ENCODE results near the gene PROB1.
"Not testable (repeated sequence)": the region's sequence is repeated elsewhere in the genome, so short reads cannot be mapped to it uniquely, and the experiment has no call there.

PROB1 gene

DNA sequence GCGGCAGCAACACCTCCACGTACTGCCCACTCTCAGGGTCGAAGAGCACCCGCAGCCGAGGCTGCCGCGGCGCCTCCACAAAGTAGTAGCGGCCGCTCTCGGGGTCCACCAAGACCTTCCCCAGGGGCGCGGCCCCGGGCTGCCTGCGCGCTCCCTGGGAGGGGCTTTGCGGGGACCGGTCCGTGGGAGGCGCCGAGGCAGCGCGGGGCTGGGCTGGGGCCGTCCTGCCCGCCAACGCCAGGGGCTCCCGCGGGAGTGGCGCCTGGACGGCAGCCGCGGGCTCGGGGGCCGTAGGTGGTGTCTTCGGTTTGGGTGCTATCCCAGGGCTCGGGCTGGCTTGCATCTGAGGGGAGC, 2.6 kb downstream of the PROB1 start:
- DNase-seq, result no peak

DNA sequence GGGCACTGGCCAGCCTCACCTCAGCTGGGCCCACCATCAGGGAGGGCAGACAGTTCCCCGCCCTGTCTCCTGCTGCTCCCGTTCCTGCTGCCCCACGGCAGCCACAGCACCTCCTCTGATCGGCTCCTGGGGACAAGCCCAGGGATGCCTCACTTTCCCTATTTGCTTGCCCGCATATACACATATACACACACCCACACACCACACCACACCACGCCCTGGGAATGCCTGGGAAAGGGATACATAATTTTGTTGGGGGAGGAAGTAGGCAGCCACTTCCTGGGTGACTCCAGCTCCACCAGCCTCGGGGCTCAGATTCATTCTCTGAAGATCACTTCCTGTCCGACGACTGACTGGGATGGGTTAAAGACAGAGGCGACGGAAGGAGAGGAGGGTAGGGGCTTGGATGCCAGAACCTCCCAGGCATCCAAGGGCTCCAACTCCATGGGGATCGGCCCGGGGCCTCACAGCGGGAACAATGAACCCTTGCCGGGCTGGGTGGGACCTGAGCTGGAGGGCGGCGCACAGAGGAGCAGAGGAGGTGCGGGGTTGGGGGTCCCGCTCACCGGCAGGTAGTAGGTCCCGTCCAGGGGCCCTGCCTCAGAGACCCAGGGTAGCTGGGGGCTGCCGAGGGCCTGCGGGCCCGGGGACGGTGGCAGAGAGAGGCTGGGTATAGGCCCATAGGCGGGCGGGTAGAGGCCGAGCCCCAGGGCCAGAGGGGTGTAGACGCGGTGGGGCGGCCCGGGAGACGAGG, 3.2 kb downstream of the PROB1 start:
- no peak for DNase-seq

DNA sequence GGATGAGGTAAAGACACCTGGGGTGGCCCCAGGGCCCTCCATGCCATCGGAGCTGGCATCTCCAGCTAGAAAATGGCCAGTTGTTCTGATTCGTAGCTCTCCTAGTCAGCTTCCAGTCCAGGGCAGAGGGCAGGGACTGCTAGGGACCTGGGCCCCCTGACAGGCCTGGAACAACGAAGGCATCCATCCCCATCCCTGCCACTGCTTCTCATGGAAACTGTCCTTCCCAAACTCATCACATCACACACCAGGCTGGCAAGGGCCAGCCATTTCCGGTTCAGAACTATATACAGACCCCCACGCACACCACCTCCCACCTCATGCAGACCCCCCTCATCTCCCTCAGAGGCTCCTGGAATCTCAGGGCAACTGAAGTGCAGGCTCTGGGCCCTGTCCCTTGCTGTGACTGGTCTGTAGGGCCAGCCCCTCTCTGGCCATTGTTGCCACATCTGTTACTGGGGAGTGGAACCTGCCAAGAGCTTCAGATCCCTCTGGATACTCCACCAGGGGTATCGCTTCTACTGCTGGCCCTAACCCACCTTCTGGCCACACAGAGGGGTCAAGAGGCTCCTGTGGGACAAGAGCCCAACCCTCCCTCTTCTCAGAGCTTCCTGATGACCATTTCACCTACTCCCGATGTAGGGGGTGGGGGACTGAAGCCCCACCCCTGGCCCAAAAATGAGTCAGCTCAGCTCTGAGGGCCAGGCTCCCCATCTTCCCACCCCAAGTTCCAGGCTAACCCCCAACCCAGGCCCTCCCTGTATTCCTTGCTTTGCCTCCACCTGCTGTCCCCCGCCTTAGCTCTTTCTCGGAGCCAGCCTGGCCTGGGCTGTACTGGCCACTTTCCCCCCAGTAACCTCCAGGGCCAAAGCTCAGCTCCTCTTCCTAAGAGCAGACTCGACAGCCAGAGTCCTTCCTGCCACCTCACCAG, 4.0 kb downstream of the PROB1 start:
- no peak for DNase-seq

DNA sequence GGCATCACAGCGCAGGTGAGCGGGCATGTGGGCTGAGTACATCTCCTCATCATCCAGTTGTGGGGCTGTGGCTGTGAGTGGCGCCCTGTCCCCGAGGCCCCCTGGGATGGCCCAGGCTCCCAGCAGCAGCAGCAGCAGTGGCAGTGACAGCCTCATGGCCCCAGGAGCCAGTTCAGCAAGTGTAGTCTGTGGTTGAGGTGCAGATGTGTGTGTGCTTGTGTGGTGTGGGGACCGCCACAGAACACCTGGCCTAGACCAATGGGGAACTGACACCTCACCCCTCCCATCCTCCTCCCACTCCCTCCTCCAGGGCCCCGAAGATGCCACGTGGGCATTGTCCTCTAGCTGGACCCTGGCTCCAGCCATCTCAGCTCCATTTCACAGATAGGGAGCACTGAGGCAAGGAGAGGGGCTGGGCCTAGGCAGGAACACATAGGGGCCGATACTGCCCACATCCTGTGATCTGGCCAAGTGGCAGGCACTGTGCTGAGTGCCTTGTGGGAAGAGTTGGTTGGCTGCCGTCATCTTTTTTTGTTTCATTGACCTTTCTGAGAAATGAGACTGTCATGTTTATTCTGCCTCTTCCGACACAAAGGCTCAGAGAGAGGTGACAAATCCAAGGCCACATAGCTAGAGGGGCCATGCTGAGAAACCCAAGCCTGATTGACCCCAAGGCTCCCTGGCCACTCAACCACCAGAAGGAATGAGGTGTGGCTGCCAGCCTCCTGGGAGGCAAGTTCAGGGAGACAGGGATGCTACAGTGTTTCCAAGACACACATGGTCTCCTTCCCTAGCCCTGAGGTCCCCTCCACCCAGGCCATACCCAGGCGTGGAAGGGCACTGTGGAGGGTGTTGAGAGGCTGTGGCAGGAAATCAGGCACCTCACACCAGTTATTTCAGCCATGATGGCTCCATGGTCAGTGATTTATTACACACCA, 4.9 kb downstream of the PROB1 start, which contains the start of gene MZB1:
Gene MZB1, minus strand, starts transcription at position 213 of the 938 bp plus-strand sequence. Its CDS starts 57 bp downstream, at position 156.
- DNase-seq, result no peak

DNA sequence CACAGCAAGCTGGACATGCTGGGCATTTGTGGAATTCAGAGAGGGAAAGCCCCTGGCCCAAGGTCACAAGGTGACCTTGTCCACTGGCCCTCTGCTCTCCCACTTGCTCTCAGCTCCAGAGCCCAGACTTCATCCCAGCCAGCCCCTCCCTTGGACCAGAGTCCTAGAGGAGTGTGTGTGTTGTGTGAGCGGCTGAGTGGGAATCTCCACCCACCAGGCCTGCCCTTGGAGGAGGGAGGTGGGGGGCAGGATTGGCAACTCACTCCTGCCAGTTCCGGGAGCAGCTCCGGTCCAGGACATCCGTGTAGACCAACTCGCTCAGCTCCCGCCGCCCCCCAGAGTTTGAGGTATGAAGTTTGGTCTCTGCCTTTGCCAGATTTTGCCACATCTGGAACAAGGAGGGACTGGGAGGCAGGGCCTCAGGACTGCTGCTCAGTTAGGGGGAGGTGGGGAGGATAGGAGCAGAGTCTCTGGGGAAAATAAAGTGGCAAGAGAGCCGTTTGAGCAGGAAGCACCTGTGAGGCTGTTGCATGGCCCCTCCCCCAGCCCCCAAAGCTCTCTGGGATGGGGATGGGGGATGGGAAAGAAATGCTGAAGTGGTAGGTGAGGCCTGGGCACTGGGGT, 6.6 kb downstream of the PROB1 start:
- DNase-seq, result no peak

DNA sequence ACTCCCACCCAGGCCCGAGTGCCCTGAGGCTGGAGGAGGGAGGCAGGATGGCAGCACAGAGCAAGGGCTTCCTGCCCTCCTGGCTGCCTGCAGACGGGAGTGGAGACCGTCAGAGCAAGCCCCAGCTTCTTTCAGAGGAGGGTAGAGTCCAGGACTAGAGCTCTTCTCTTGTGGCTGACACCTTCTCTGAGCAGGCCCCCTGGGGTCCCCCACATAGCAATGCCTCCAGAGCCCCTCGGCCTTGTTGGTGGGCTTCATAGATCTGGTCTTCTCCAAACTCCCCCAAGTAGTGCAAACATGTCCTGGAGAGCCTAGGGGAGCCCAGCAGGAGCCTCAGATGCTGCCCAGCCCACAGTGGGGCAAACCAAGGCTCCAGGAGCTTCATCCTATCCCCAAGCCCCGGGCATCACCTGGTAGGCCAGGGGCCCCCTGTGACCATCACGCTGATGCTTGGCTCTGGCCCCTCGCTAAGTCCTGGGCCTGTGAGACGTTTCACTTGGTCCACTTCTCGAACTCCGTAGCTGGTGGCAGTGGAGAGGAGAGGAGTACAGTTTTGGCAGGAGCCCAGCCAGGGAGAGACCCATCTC, 7.2 kb downstream of the PROB1 start:
- DNase-seq, result no peak

DNA sequence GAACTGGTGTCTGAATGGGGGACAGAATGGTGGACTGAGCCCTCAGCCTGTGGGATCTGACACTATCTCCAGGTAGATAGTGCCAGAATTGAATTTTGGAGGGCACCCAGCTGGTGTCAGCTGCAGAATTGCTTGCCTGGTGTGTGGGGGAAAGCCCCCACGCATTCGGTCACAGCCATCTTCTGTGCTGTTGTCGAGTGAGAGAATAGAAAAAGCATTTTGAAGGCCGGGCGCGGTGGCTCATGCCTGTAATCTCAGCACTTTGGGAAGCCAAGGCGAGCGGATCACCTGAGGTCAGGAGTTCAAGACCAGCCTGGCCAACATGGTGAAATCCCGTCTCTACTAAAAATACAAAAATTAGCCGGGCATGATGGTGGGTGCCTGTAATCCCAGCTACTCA, 7.9 kb downstream of the PROB1 start:
- DNase-seq, result not testable (repeated sequence)

DNA sequence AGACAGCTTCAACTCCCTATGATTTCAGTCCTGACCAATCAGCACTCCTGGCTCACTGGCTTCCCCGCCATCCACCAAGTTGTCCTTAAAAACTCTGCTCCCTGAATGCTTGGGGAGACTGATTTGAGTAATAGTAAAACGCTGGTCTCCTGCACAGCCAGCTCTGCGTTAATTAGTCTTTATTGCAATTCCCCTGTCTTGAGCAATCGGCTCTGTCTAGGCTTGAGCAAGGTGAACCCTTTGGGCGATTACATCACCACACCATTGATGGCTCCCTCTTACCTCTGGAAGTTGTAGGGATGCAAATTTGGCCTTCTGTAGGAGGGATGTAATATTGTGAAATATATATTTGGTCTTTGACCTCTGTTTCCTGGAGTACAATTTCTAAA, 8.9 kb downstream of the PROB1 start:
- no peak for DNase-seq

DNA sequence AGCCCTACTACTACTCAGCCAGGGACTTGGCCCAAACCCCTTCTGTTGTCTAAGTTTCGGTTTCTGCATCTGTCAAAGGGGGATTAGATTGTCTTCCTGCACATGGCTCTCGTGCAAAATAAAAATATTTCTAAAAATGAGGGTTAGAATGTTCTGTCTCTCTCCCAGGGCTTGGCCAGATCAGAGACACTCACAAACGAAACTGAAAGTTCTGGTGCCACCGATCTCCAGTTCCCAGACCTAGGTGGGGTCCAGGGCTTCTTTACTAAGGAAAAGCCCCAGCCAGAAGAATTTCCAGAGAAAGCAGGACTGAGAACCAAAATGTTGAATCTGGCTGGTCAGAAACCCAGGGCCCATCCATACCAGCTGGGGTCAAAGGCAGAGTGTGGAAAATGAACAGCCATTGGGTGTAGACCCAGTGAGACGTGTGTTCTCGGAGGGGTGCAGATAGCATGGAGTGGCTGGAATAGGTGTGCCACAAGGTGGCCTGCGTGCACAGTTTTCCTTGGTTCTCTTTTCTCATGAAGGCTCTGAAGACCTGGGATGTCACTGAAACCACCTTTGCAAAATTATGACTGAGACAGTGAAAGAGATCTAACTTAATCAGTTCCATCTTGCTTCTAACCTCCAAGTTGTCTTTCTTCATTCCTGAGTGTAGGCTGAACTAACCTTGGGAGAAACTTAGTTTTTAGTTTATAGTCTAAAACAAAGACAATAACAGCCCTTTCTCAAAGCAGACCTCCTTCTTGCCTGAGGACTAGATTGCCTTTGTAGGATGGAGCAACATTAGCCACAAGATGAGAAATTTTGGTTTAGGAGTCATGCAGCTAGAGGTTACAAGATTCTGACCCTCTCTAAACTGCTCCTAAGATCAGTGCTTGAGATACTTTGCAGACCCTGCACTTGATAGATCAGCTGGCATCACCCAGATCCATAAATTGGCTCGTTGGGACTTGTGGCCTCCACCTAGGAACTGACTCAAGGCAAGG, 9.5 kb downstream of the PROB1 start:
- no peak for DNase-seq

DNA sequence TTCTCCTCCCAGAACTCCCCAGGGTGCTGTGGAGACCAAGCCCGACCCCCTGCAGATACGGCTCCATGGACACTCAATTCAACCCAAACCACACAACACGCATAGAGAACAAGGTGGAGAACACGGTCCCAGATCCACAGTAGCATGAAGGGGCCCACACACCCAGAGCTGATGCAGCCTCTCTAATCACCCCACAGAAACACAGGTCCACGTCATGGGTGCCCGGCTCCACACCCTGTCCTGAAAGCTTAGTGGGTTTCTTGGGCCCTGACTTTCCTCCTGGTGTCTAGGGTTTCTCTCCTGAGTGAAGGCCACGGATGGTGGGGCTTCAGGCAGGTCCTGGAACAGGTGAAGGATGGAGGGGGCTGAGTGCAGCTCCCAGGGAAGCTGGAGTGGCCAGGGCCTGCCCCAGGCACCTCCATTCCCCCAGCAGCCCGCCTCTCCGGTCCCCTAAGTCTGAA, 10.3 kb downstream of the PROB1 start:
- no peak for DNase-seq

DNA sequence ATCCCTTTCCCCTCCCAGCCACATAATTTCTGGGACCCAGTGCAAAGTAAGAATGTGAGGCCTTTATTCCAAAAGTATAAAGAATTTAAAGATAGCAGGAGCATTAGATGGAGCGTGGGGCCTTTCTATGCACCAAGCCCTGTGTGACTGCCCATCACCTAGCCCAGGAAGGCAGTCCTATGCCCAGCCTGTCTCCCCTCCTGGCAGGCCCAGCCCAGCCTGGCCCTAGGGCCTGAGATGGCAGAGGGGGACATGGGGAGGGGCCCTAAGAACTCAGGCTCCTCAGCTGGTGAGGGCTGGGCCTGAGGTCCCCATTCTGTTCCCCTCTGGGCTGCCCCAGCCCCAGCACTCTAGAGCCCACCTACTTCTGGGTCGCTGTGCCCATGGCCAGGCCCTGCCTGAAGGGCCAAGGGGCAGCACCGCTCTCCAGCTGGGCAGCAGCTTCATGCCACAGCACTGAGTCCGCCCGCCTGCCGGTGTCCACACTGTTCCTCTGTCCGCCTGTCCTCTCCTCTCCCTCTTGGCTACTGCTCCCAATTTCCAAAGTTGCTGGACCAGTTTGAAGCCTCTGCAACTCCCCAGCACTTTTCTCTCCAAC, 10.8 kb downstream of the PROB1 start:
- DNase-seq, result no peak

DNA sequence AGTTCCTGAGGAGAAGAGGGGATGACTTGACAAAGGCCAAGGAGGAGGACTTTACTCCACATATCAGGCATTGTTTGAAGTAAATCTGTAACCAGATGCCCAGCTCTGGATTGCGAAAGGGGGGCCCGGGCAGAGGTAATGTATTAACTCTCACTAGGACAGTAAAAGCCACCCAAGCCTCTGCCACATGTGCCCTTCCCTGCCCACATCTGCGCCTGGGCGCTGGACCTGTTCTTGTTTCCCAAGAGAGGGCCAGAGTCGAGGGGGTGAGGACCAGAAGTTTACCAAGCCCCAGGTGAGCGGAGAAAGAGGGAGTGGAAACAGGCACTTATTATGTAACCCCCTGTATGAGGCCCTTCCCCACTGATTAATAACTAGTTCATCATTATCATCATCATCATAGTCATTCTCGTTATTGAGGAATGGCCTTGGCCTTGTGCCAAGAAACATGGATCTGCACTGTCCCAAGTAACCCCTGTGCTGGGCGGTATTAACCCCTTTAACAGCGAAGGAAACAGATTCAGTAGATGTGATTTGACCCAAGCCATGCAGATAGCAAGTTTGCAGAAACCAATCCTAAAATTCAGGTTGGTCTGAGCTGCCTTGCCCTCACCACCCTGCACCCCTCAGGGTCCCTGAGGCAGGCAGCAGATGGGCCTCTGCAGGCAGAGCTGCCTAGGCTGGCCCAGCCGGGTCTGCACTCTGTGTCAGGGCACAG, 11.5 kb downstream of the PROB1 start, which contains the start of gene SLC23A1:
Gene SLC23A1, minus strand, starts transcription at position 23 of the 718 bp plus-strand sequence. CDS start 44 bp downstream, outside the sequence.
- no peak for DNase-seq

DNA sequence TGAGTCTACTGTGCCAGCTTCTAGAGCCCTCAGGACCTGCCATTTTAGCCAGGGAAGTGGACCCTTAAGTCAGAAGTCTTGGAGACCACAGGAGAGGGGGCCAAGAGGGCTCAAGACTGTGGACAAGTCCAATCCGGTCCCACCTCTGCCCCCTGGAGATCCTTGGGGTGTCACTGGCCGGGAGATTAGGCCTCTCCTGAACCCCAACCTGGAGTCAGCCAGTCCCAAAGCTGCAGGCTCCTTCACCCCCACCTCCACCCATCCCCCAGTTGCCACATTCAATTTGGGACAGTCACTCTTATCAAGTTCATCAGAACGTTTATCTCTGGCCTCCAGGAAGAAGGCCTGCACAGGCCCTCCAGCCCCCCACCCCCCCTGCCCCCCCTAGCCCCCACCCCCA, 12.1 kb downstream of the PROB1 start:
- no peak for DNase-seq

DNA sequence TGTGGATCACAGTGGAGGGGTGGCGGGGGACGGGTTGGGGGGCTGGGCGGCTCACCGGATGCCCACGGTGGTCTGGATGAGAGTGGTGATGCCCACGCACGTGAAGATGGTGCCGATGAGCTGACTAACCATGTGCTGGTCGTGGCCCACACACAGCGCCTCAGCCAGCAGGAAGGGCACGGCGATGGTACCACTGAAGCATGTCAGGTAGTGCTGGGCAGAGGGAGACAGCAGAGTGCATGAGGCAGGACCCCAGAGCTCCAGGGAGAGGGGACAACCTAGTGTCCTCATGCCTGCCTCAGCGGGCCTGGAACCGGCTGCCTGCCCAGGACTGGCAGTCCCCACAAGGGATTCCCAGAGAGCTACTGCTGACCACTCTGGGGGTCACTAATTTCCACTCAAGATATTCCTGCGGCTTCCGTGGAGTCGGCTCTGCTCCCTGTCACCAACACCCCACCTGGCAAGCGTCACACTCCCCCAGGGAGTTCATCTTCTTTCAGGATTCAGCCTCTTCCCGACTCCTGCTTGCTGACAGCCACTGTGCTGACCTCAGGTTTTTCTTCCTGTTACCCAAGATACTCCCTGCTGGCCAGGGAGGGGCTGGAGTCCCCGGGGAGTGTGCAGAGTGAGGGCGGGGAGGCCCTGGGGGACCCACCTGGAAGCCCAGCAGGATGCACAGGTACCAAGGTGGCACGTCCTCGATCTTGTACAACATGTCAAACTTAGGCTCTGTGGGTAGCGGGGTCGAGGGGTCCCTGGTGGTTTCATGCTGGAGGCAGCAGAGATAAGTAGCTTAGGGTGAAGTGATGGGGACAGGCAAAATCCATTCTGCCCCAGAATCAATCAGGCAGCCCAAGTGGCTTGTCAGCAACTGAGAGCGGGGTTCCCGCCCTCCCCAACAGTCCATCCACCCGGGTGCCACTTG, 12.8 kb downstream of the PROB1 start:
- DNase-seq, result no peak

DNA sequence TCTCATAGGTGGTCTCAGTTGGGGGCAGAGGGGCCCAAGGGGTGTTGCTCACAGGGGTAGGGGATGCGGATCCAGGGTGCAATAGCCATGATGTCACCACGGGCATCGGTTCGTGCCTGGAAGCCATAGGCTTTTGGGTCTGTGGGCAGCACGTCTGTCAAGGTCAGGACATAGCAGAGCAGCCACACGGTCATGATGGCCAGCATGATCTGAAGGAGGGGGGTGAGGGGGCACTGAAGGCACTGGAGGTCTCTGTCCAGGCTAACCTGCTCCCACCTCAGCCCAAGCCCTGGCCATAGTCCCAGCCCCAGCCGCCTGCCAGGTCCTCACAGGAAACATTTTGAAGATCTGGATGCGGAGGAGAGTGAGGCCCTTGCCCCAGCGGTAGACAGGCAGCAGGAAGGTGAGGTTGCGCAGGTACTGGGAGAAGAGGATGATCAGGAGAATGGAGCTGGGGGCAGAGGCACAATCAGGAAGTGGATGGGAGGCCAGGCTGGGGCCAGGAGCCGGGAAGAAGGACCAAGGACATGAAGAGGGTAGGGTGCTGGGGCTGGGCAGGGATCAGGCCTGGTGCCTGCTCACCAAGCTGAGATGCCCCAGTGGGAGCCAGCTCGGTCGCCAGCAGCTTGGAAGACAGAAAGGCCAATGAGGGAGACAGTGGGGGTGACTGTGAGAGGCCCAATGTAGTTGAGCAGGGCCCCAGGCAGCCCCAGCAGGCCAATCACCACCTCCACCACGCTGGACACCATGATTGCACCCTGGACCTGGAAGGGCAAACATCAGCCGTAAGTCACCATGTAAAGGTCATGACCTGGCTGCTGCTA, 15.1 kb downstream of the PROB1 start:
- no peak for DNase-seq

DNA sequence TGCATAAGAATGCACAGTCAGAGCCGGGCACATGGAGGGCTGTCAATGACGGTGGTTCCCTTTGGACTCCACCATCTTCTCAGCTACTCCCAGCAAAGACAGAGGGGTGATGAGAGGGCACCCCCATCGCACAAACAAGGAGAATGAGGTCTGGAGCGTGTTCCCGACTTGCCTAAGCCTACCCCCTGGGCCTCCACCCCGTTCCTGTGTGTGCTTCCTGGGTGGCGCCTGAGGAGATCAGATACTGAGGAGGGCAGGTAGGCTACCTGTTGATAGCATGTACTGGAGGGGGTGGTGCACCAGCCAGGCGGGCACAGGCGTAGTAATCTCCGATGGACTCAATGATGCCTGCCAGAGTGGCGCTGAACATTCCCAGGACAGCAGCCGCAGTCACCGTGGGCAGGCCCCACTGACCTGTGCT, 16.0 kb downstream of the PROB1 start:
- DNase-seq, result no peak

DNA sequence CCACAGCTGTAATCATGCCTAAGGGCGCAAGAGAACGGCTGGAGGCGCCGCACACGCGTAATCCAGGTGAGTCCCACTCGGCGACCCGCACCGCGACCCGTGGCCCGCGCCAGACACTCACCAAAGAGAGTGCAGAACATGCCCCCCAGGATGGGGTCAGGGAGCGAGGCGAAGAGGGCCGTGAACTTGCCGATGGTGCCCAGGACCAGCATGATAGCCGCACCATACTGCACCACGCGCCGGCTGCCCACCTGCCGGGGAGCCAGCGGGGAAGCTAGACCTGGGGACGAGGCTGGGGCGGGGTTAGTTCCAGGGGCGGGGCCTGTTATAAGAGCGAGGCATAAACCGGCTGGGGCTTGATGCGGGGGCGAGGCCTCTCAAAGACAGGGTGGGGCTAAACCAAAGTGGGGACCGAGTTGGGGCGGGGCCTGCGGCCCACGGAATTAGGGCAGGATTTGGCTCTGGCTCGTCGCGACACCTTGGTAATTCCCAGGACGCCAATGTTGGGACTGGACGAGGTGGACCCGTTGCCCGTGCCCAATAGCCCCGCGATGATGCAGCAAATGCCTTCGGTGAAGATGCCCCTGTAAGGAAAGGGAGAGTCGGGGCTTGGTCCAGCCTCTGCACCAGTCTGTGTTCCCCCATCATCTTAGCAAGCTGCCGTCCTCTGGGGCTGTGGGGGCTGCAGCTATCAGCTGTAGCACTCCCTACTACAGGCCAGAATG, 16.6 kb downstream of the PROB1 start:
- no peak for DNase-seq
